Hippocampal formation (tissue), 2 donors: ENCODE measurements around the gene GINS2.
A peak's percentile ranks its signal among the peaks of the same experiment; 100 is the strongest.

Source experiments
- DNase-seq, 2 donors: peaks; one replicate each; lab custom pipeline; 2025; lab: John Stamatoyannopoulos, UW

Gene GINS2

GRCh38 chr16:85688586-85689284 is at the start of gene GINS2:
Gene GINS2, minus strand, starts transcription at chr16:85688954. Its CDS starts 56 bp downstream, at chr16:85688898.
- DNase-seq = peak; percentile 75 to 81

GRCh38 chr16:85736921-85737320 is 48.2 kb upstream of the GINS2 start:
- DNase-seq = no peak

GRCh38 chr16:85735946-85736345 is 47.2 kb upstream of the GINS2 start:
- DNase-seq = no peak

- DNase-seq = no peak
These were observed 46.5 kb upstream of the GINS2 start for GRCh38 chr16:85735225-85735635.

GRCh38 chr16:85734311-85735017 is 45.7 kb upstream of the GINS2 start:
- DNase-seq = no peak

GRCh38 chr16:85733839-85734170 is 45.1 kb upstream of the GINS2 start:
- no peak for DNase-seq

- DNase-seq = no peak
These were observed 44.5 kb upstream of the GINS2 start for GRCh38 chr16:85733155-85733838.

- DNase-seq = no peak
These were observed 42.4 kb upstream of the GINS2 start for GRCh38 chr16:85731179-85731578.

GRCh38 chr16:85730186-85730465 is 41.4 kb upstream of the GINS2 start:
- DNase-seq = no peak

- no peak for DNase-seq
These were observed 40.9 kb upstream of the GINS2 start for GRCh38 chr16:85729452-85730185.

GRCh38 chr16:85728879-85729278 is 40.1 kb upstream of the GINS2 start:
- no peak for DNase-seq

GRCh38 chr16:85724936-85725335 is 36.2 kb upstream of the GINS2 start:
- DNase-seq = no peak

GRCh38 chr16:85724126-85724879 is 35.5 kb upstream of the GINS2 start:
- no peak for DNase-seq

GRCh38 chr16:85722128-85722893 is 33.6 kb upstream of the GINS2 start:
- DNase-seq = no peak

GRCh38 chr16:85720302-85720637 is 31.5 kb upstream of the GINS2 start:
- DNase-seq = no peak

- no peak for DNase-seq
These were observed 31.0 kb upstream of the GINS2 start for GRCh38 chr16:85719605-85720301.

GRCh38 chr16:85718682-85719081 is 29.9 kb upstream of the GINS2 start:
- DNase-seq = no peak

GRCh38 chr16:85718153-85718477 is 29.4 kb upstream of the GINS2 start:
- no peak for DNase-seq

- peak in 1 of 2 donors; percentile 56 for DNase-seq
These were observed 28.8 kb upstream of the GINS2 start for GRCh38 chr16:85717393-85718152.

- peak in 1 of 2 donors; percentile 30 for DNase-seq
These were observed 27.9 kb upstream of the GINS2 start for GRCh38 chr16:85716680-85717038.
